ENCODE measurements around the gene PTPRD. TPM values are rescaled to one million over a fixed set of nuclear protein-coding genes. Genes with fewer than 3 reads are reported as not detected.

Gene PTPRD
- total and polyA plus RNA-seq, 2 donors from 2014 or later = 6.4 to 78.9 TPM

GRCh38 chr9:8553444-8553843 is 2059.4 kb downstream of the PTPRD start:
- no peak for TF ChIP-seq CTCF (IDR thresholded peaks at IDR 0.05; ENCODE audit: borderline replicate concordance, extremely low read depth, insufficient read depth)
- Histone ChIP-seq H3K9ac (ENCODE audit: low read length in 3 of 3) (no peak overlapping the region), H3K4me3 (ENCODE audit: low read length in 3 of 3) (no peak overlapping the region), H3K36me3 (ENCODE audit: control insufficient read depth in 2 of 3, insufficient read depth in 3 of 3, low read length in 3 of 3) (no peaks in the 10 kb centered on the region), H3K4me1 (ENCODE audit: control insufficient read depth in 2 of 3, insufficient read depth in 2 of 3, low read depth in 1 of 3, low read length in 3 of 3) (no peaks in the 10 kb centered on the region), H3K27ac (ENCODE audit: low read depth in 2 of 2, low read length in 2 of 2) (no peak overlapping the region), H3K27me3 (ENCODE audit: control insufficient read depth, insufficient read depth, low read length) (no peaks in the 10 kb centered on the region), H3K9me3 (ENCODE audit: control insufficient read depth in 2 of 3, insufficient read depth in 1 of 3, low read length in 3 of 3) (no peaks in the 10 kb centered on the region)
- intact Hi-C loops (cut with DNase I) = no loop called here
- no peak for FAIRE-seq
- DNase-seq = no peak

GRCh38 chr9:8552732-8553131 is 2060.1 kb downstream of the PTPRD start:
- DNase-seq (no peak), FAIRE-seq (no peak)
- no peaks in the 10 kb centered on the region for H3K9me3 ChIP-seq (ENCODE audit: control insufficient read depth in 2 of 3, insufficient read depth in 1 of 3, low read length in 3 of 3)
- no peak overlapping the region for H3K9ac ChIP-seq (ENCODE audit: low read length in 3 of 3)
- no peaks in the 10 kb centered on the region for H3K4me1 ChIP-seq (ENCODE audit: control insufficient read depth in 2 of 3, insufficient read depth in 2 of 3, low read depth in 1 of 3, low read length in 3 of 3)
- H3K27ac ChIP-seq (ENCODE audit: low read depth in 2 of 2, low read length in 2 of 2) = no peak overlapping the region
- no peak overlapping the region for H3K4me3 ChIP-seq (ENCODE audit: low read length in 3 of 3)
- TF ChIP-seq CTCF (IDR thresholded peaks at IDR 0.05; ENCODE audit: borderline replicate concordance, extremely low read depth, insufficient read depth) = no peak
- no peaks in the 10 kb centered on the region for H3K27me3 ChIP-seq (ENCODE audit: control insufficient read depth, insufficient read depth, low read length)
- intact Hi-C loops (cut with DNase I) = no loop called here
- H3K36me3 ChIP-seq (ENCODE audit: control insufficient read depth in 2 of 3, insufficient read depth in 3 of 3, low read length in 3 of 3) = no peaks in the 10 kb centered on the region

GRCh38 chr9:8549214-8549613 is 2063.6 kb downstream of the PTPRD start:
- no peak overlapping the region for H3K9ac ChIP-seq (ENCODE audit: low read length in 3 of 3)
- FAIRE-seq (no peak), DNase-seq (no peak)
- no peaks in the 10 kb centered on the region for H3K9me3 ChIP-seq (ENCODE audit: control insufficient read depth in 2 of 3, insufficient read depth in 1 of 3, low read length in 3 of 3)
- no peaks in the 10 kb centered on the region for H3K4me1 ChIP-seq (ENCODE audit: control insufficient read depth in 2 of 3, insufficient read depth in 2 of 3, low read depth in 1 of 3, low read length in 3 of 3)
- intact Hi-C loops (cut with DNase I) = no loop called here
- no peak overlapping the region for H3K27ac ChIP-seq (ENCODE audit: low read depth in 2 of 2, low read length in 2 of 2)
- TF ChIP-seq CTCF (IDR thresholded peaks at IDR 0.05; ENCODE audit: borderline replicate concordance, extremely low read depth, insufficient read depth) = no peak
- no peaks in the 10 kb centered on the region for H3K36me3 ChIP-seq (ENCODE audit: control insufficient read depth in 2 of 3, insufficient read depth in 3 of 3, low read length in 3 of 3)
- H3K27me3 ChIP-seq (ENCODE audit: control insufficient read depth, insufficient read depth, low read length) = no peaks in the 10 kb centered on the region
- no peak overlapping the region for H3K4me3 ChIP-seq (ENCODE audit: low read length in 3 of 3)

- Histone ChIP-seq H3K4me3 (ENCODE audit: low read length in 3 of 3) (no peak overlapping the region), H3K27me3 (ENCODE audit: control insufficient read depth, insufficient read depth, low read length) (no peaks in the 10 kb centered on the region), H3K27ac (ENCODE audit: low read depth in 2 of 2, low read length in 2 of 2) (no peak overlapping the region), H3K4me1 (ENCODE audit: control insufficient read depth in 2 of 3, insufficient read depth in 2 of 3, low read depth in 1 of 3, low read length in 3 of 3) (no peaks in the 10 kb centered on the region), H3K9me3 (ENCODE audit: control insufficient read depth in 2 of 3, insufficient read depth in 1 of 3, low read length in 3 of 3) (no peaks in the 10 kb centered on the region), H3K36me3 (ENCODE audit: control insufficient read depth in 2 of 3, insufficient read depth in 3 of 3, low read length in 3 of 3) (no peaks in the 10 kb centered on the region), H3K9ac (ENCODE audit: low read length in 3 of 3) (no peak overlapping the region)
- FAIRE-seq (no peak), DNase-seq (no peak)
- intact Hi-C loops (cut with DNase I) = no loop called here
- TF ChIP-seq CTCF (IDR thresholded peaks at IDR 0.05; ENCODE audit: borderline replicate concordance, extremely low read depth, insufficient read depth) = no peak
These were observed 2069.6 kb downstream of the PTPRD start for GRCh38 chr9:8543219-8543618.

All from kidney (tissue), 14 donors.